ENCODE results near the gene DISC1. TPM values are rescaled to one million over a fixed set of nuclear protein-coding genes. Genes with fewer than 3 reads are reported as not detected.

Gene DISC1
- total RNA-seq, 1 donor from 2014 or later = 10.5 TPM

- intact Hi-C loops (cut with micrococcal nuclease) = no loop called here
Measured at GRCh38 chr1:231921646-231922345, 295.2 kb downstream of the DISC1 start.

GRCh38 chr1:231923491-231924041 is 297.0 kb downstream of the DISC1 start:
- intact Hi-C loops (cut with micrococcal nuclease) = no loop called here

GRCh38 chr1:231924180-231924579 is 297.6 kb downstream of the DISC1 start:
- intact Hi-C loops (cut with micrococcal nuclease) = no loop called here

GRCh38 chr1:231925864-231926263 is 299.3 kb downstream of the DISC1 start:
- intact Hi-C loops (cut with micrococcal nuclease) = no loop called here

GRCh38 chr1:231926340-231926739 is 299.8 kb downstream of the DISC1 start:
- intact Hi-C loops (cut with micrococcal nuclease) = no loop called here

GRCh38 chr1:231926933-231927332 is 300.3 kb downstream of the DISC1 start:
- intact Hi-C loops (cut with micrococcal nuclease) = no loop called here

- intact Hi-C loops (cut with micrococcal nuclease) = no loop called here
Measured at GRCh38 chr1:231927431-231927830, 300.8 kb downstream of the DISC1 start.

- intact Hi-C loops (cut with micrococcal nuclease) = no loop called here
Measured at GRCh38 chr1:231929311-231929710, 302.7 kb downstream of the DISC1 start.

GRCh38 chr1:231930257-231930947 is 303.8 kb downstream of the DISC1 start:
- intact Hi-C loops (cut with micrococcal nuclease) = no loop called here

- intact Hi-C loops (cut with micrococcal nuclease) = no loop called here
Measured at GRCh38 chr1:231931146-231931545, 304.6 kb downstream of the DISC1 start.

- intact Hi-C loops (cut with micrococcal nuclease) = loop anchor here (2.0 kb wide), 1 partner anchor 65 kb away; no protein-coding TSS in a partner anchor
Measured at GRCh38 chr1:231931846-231932454, 305.4 kb downstream of the DISC1 start.

- intact Hi-C loops (cut with micrococcal nuclease) = loop anchor here (2.0 kb wide), 1 partner anchor 67 kb away; no protein-coding TSS in a partner anchor
Measured at GRCh38 chr1:231933711-231934626, 307.4 kb downstream of the DISC1 start.

- intact Hi-C loops (cut with micrococcal nuclease) = no loop called here
Measured at GRCh38 chr1:231934797-231935196, 308.2 kb downstream of the DISC1 start.

- intact Hi-C loops (cut with micrococcal nuclease) = no loop called here
Measured at GRCh38 chr1:231935856-231936255, 309.3 kb downstream of the DISC1 start.

- intact Hi-C loops (cut with micrococcal nuclease) = no loop called here
Measured at GRCh38 chr1:231936983-231937775, 310.6 kb downstream of the DISC1 start.

- intact Hi-C loops (cut with micrococcal nuclease) = no loop called here
Measured at GRCh38 chr1:231938211-231938610, 311.6 kb downstream of the DISC1 start.

- intact Hi-C loops (cut with micrococcal nuclease) = no loop called here
Measured at GRCh38 chr1:231938711-231939110, 312.1 kb downstream of the DISC1 start.

GRCh38 chr1:231939118-231939517 is 312.5 kb downstream of the DISC1 start:
- intact Hi-C loops (cut with micrococcal nuclease) = no loop called here

- intact Hi-C loops (cut with micrococcal nuclease) = no loop called here
Measured at GRCh38 chr1:231940116-231940515, 313.5 kb downstream of the DISC1 start.

- intact Hi-C loops (cut with micrococcal nuclease) = no loop called here
Measured at GRCh38 chr1:231940701-231941100, 314.1 kb downstream of the DISC1 start.

All from T-helper 2 cell treated with Interferon-gamma antibody and Interleukin-4, amounts not matched to agents 100 ng/mL and 5 ng/mL, for 36 hours (primary cell).